OCI-LY1 (cell line): ENCODE data around the gene KBTBD13.

Experiments
- H2AFZ ChIP-seq: fragments of 200-600 bp; sonication (generic), shearing (Covaris generic); 2 replicates; pipeline ENCODE4 v1.6.0; 2014; ENCODE audit warnings: antibody characterized with exemption, mild to moderate bottlenecking, low read length
- H3F3A ChIP-seq: fragments of 200-600 bp; sonication (generic), shearing (Covaris generic); 2 replicates; pipeline ENCODE4 v1.6.0; 2014; ENCODE audit warnings: mild to moderate bottlenecking, antibody characterized with exemption, low read length, moderate library complexity; ENCODE audit not compliant: insufficient read depth
- H3K27ac ChIP-seq: fragments of 200-600 bp; sonication (generic); 2 replicates; pipeline ENCODE4 v1.5.1; 2014; ENCODE audit warnings: low read length, mixed run types, mild to moderate bottlenecking, low read depth; ENCODE audit not compliant: poor library complexity, severe bottlenecking
- H3K27me3 ChIP-seq: fragments of 200-600 bp; sonication (generic); 2 replicates; pipeline ENCODE4 v1.6.0; 2014; ENCODE audit warnings: antibody characterized with exemption, mild to moderate bottlenecking, low read length, moderate library complexity; ENCODE audit not compliant: insufficient read depth
- H3K36me3 ChIP-seq: fragments of 200-600 bp; sonication (generic); 2 replicates; pipeline ENCODE4 v1.6.1; 2014; ENCODE audit warnings: mild to moderate bottlenecking, antibody characterized with exemption, low read length, moderate library complexity, mixed read lengths; ENCODE audit not compliant: insufficient read depth
- H3K4me1 ChIP-seq: fragments of 200-600 bp; sonication (generic); 2 replicates; pipeline ENCODE4 v1.5.1; 2014; ENCODE audit warnings: mild to moderate bottlenecking, low read length, moderate library complexity; ENCODE audit not compliant: insufficient read depth, severe bottlenecking
- H3K4me2 ChIP-seq: fragments of 200-600 bp; sonication (generic), shearing (Covaris generic); 2 replicates; pipeline ENCODE4 v1.6.1; 2014; ENCODE audit warnings: low read length
- H3K4me3 ChIP-seq: fragments of 200-600 bp; sonication (generic); 2 replicates; pipeline ENCODE4 v1.5.1; 2014; ENCODE audit warnings: low read length, low read depth, mild to moderate bottlenecking, mixed read lengths; ENCODE audit not compliant: poor library complexity, severe bottlenecking
- H3K79me2 ChIP-seq: fragments of 200-600 bp; shearing (Covaris generic); 2 replicates; pipeline ENCODE4 v1.6.1; 2016; ENCODE audit warnings: mixed run types, low read length, mixed read lengths; ENCODE audit not compliant: insufficient read depth
- H3K9ac ChIP-seq: fragments of 200-600 bp; sonication (generic), shearing (Covaris generic); 2 replicates; pipeline ENCODE4 v1.6.1; 2014; ENCODE audit warnings: mild to moderate bottlenecking, low read length, mixed read lengths
- H3K9me2 ChIP-seq: fragments of 200-600 bp; sonication (generic), shearing (Covaris generic); 2 replicates; pipeline ENCODE4 v1.6.1; 2014; ENCODE audit warnings: low read depth, mild to moderate bottlenecking, low read length, mixed read lengths
- H3K9me3 ChIP-seq: fragments of 200-600 bp; shearing (Covaris generic); 2 replicates; pipeline ENCODE4 v1.6.1; 2014; ENCODE audit warnings: low read length, mixed read lengths
- H4K20me1 ChIP-seq: fragments of 200-600 bp; sonication (generic), shearing (Covaris generic); 2 replicates; pipeline ENCODE4 v1.6.0; 2016; ENCODE audit warnings: mild to moderate bottlenecking, low read length; ENCODE audit not compliant: insufficient read depth
- EZH2 ChIP-seq: fragments of 200-600 bp; sonication (generic), shearing (Covaris generic); IDR thresholded peaks from 2 replicates; pipeline ENCODE4 v1.8.0; 2017; ENCODE audit warnings: borderline replicate concordance, mixed run types, mild to moderate bottlenecking, antibody characterized with exemption, low read length, moderate library complexity, mixed read lengths
- TF ChIP-seq, protein P1 (sequence below): fragments of 200-600 bp; sonication (generic), shearing (Covaris generic); IDR thresholded peaks from 2 replicates; pipeline ENCODE4 v1.5.1; 2017; ENCODE audit warnings: mild to moderate bottlenecking, antibody characterized with exemption, low read length, moderate library complexity, mixed read lengths

Gene KBTBD13

GRCh38 chr15:65110676-65111292 lies 34.2 kb downstream of the KBTBD13 start:
- TF ChIP-seq EZH2, result no peak
- TF ChIP-seq, protein P1, sequence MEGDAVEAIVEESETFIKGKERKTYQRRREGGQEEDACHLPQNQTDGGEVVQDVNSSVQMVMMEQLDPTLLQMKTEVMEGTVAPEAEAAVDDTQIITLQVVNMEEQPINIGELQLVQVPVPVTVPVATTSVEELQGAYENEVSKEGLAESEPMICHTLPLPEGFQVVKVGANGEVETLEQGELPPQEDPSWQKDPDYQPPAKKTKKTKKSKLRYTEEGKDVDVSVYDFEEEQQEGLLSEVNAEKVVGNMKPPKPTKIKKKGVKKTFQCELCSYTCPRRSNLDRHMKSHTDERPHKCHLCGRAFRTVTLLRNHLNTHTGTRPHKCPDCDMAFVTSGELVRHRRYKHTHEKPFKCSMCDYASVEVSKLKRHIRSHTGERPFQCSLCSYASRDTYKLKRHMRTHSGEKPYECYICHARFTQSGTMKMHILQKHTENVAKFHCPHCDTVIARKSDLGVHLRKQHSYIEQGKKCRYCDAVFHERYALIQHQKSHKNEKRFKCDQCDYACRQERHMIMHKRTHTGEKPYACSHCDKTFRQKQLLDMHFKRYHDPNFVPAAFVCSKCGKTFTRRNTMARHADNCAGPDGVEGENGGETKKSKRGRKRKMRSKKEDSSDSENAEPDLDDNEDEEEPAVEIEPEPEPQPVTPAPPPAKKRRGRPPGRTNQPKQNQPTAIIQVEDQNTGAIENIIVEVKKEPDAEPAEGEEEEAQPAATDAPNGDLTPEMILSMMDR, result no peak
- Histone ChIP-seq H3K27ac (no peak overlapping the region), H3K9ac (no peak overlapping the region)

GRCh38 chr15:65115086-65115485 lies 38.5 kb downstream of the KBTBD13 start, which contains the start of gene UBAP1L:
Gene UBAP1L (minus strand): TSS chr15:65115200. CDS start chr15:65106215, 8,985 bp downstream.
- Histone ChIP-seq H3K4me3 (no peak within 1 kb of the TSS), H3K9me3 (no peaks in the 10 kb centered on the region), H3K4me1 (no peaks in the 10 kb centered on the region), H3F3A (no peaks in the 10 kb centered on the region), H2AFZ (no peak within 1 kb of the TSS), H3K27ac (no peak within 1 kb of the TSS), H4K20me1 (no peaks in the 10 kb centered on the region), H3K9me2 (no peaks in the 10 kb centered on the region), H3K9ac (no peak within 1 kb of the TSS), H3K79me2 (no peaks in the 10 kb centered on the region), H3K4me2 (no peak within 1 kb of the TSS), H3K27me3 (no peaks in the 10 kb centered on the region), H3K36me3 (peaks cover 78% of the 10 kb centered on the region)
- no peak for TF ChIP-seq EZH2
- TF ChIP-seq, protein P1, result no peak

More at GRCh38 chr15:65110676-65111292, 34.2 kb downstream of the KBTBD13 start:
- H3K27me3 ChIP-seq, result no peaks in the 10 kb centered on the region
- H3K36me3 ChIP-seq, result peaks cover 47% of the 10 kb centered on the region; the same call in 1 of the 2 replicates
- no peak overlapping the region for H3K4me3 ChIP-seq
- H3K79me2 ChIP-seq, result no peaks in the 10 kb centered on the region
- H3K4me2 ChIP-seq, result no peak overlapping the region
- no peaks in the 10 kb centered on the region for H3K9me3 ChIP-seq
- no peak overlapping the region for H2AFZ ChIP-seq
- no peaks in the 10 kb centered on the region for H3K9me2 ChIP-seq
- no peaks in the 10 kb centered on the region for H3K4me1 ChIP-seq
- no peaks in the 10 kb centered on the region for H4K20me1 ChIP-seq
- no peaks in the 10 kb centered on the region for H3F3A ChIP-seq

- Histone ChIP-seq H3K4me2 (no peak overlapping the region), H3K4me1 (no peaks in the 10 kb centered on the region), H3K9ac (no peak overlapping the region), H4K20me1 (no peaks in the 10 kb centered on the region), H3K36me3 (peaks cover 81% of the 10 kb centered on the region), H3K27ac (no peak overlapping the region), H3K9me3 (no peaks in the 10 kb centered on the region), H3K79me2 (no peaks in the 10 kb centered on the region), H3F3A (no peaks in the 10 kb centered on the region), H2AFZ (no peak overlapping the region), H3K27me3 (no peaks in the 10 kb centered on the region), H3K9me2 (no peaks in the 10 kb centered on the region), H3K4me3 (no peak overlapping the region)
- TF ChIP-seq, protein P1, result no peak
- no peak for TF ChIP-seq EZH2
Measured at GRCh38 chr15:65115542-65115941, 39.0 kb downstream of the KBTBD13 start.
